ENCODE measurements around the gene INPP5F. TPM values are rescaled to one million over a fixed set of nuclear protein-coding genes. Genes with fewer than 3 reads are reported as not detected.

The INPP5F gene
- total and polyA plus RNA-seq, 10 of the 15 experiments (the other 5 are each of a cell fraction or from before 2014, with no cell fraction given): 6.0 to 49.3 (median 34.3) TPM

GRCh38 chr10:119811122-119811521 lies 85.3 kb downstream of the INPP5F start:
- Histone ChIP-seq H3K36me3 (ENCODE audit: control insufficient read depth in 2 of 2, insufficient read depth in 2 of 2, low read length in 1 of 2) (peaks cover 0 to 5% of the 10 kb centered on the region in 2 experiments; a peak in 2 of 4 replicates), H3K4me2 (ENCODE audit: control insufficient read depth, insufficient read depth) (no peak overlapping the region), H3K4me3 (no peak overlapping the region), H3K4me1 (ENCODE audit: control insufficient read depth, insufficient read depth, low read length) (peaks cover 2% of the 10 kb centered on the region; the same call in 1 of the 2 replicates), H3K27ac (ENCODE audit: control insufficient read depth, insufficient read depth) (no peak overlapping the region), H2AFZ (ENCODE audit: control insufficient read depth, low read depth, low read length) (no peak overlapping the region), H3K27me3 (replicated peaks in 1 of 2; ENCODE audit: control insufficient read depth in 2 of 2, insufficient read depth in 2 of 2, low read length in 1 of 2) (no peaks in the 10 kb centered on the region), H4K20me1 (ENCODE audit: control insufficient read depth, insufficient read depth) (no peaks in the 10 kb centered on the region), H3K9me3 (replicated peaks; ENCODE audit: control insufficient read depth, insufficient read depth, low read length) (no peaks in the 10 kb centered on the region), H3K79me2 (ENCODE audit: control insufficient read depth, insufficient read depth, low read length) (no peaks in the 10 kb centered on the region), H3K9ac (ENCODE audit: control insufficient read depth, insufficient read depth, low read length) (no peak overlapping the region)
- no TSS peak for BruUV-seq (replicated peaks)
- ChIA-PET CTCF (interaction anchor here (1.1 to 2.9 kb wide), 6 partner anchors 20 to 125 kb away, joined by 4 to 12 read pairs (median 6); no protein-coding TSS in a partner anchor), SMC1A (ENCODE audit: uncharacterized antibody, unreplicated experiment) (interaction anchor here (0.7 to 2.9 kb wide), 10 partner anchors 9 to 150 kb away, joined by 3 to 14 read pairs (median 4); no protein-coding TSS in a partner anchor), POLR2A (interaction anchor here (0.6 to 0.8 kb wide), 2 partner anchors 26 to 241 kb away, joined by 3 to 5 read pairs; no protein-coding TSS in a partner anchor), RAD21 (ENCODE audit: unreplicated experiment) (interaction anchor here (1.0 to 1.2 kb wide), 3 partner anchors 8 to 79 kb away, joined by 3 to 5 read pairs (median 4); partner anchors contain the start of gene MCMBP)
- in situ Hi-C loops (cut with MboI): no loop called here
- FAIRE-seq: no peak
- intact Hi-C loops (cut with micrococcal nuclease; ENCODE audit: unreplicated experiment): loop anchor here (5.0 kb wide), 1 partner anchor 59 kb away; no protein-coding TSS in a partner anchor
- 96% methylated on average over 4 of the region's 4 CpGs for WGBS (ENCODE audit: insufficient coverage, insufficient replicate concordance, low lambda C conversion rate, missing lambda C conversion rate)
- DNase-seq (ENCODE audit: low read depth, low spot score): no peak
- TF ChIP-seq MYC (IDR thresholded peaks at IDR 0.05; ENCODE audit: insufficient read depth, insufficient read length, insufficient replicate concordance, low read length, severe bottlenecking): no peak
- TF ChIP-seq NFYA (IDR thresholded peaks at IDR 0.05; ENCODE audit: borderline replicate concordance, low read depth, low read length): no peak
- no peak for TF ChIP-seq CREB1 (IDR thresholded peaks at IDR 0.05; ENCODE audit: low read depth)
- TF ChIP-seq NRF1 (conservative IDR thresholded peaks at IDR 0.05; ENCODE audit: low read depth, low read length): no peak
- TF ChIP-seq YBX1 (IDR thresholded peaks at IDR 0.05): no peak
- TF ChIP-seq SREBF1 (IDR thresholded peaks at IDR 0.05; ENCODE audit: low read length): no peak
- TF ChIP-seq, protein P1, sequence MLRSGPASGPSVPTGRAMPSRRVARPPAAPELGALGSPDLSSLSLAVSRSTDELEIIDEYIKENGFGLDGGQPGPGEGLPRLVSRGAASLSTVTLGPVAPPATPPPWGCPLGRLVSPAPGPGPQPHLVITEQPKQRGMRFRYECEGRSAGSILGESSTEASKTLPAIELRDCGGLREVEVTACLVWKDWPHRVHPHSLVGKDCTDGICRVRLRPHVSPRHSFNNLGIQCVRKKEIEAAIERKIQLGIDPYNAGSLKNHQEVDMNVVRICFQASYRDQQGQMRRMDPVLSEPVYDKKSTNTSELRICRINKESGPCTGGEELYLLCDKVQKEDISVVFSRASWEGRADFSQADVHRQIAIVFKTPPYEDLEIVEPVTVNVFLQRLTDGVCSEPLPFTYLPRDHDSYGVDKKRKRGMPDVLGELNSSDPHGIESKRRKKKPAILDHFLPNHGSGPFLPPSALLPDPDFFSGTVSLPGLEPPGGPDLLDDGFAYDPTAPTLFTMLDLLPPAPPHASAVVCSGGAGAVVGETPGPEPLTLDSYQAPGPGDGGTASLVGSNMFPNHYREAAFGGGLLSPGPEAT (IDR thresholded peaks at IDR 0.05; ENCODE audit: low read depth): no peak
- no peak for TF ChIP-seq JUND (IDR thresholded peaks at IDR 0.05; ENCODE audit: low read depth, low read length)
- TF ChIP-seq HCFC1 (IDR thresholded peaks at IDR 0.05; ENCODE audit: low read length): no peak
- no peak for TF ChIP-seq POLR2A (IDR thresholded peaks at IDR 0.05; ENCODE audit: low read depth, low read length)
- no peak for TF ChIP-seq ZBED1 (IDR thresholded peaks at IDR 0.05; ENCODE audit: borderline replicate concordance)
- no peak for TF ChIP-seq YY1 (IDR thresholded peaks at IDR 0.05; ENCODE audit: low read depth, low read length)
- no peak for TF ChIP-seq ZSCAN29 (IDR thresholded peaks at IDR 0.05)
- TF ChIP-seq BMI1 (IDR thresholded peaks at IDR 0.05; ENCODE audit: borderline replicate concordance): no peak
- no peak for ATAC-seq
